Measurements from ENCODE around the gene CXCL17.

Gene CXCL17

DNA sequence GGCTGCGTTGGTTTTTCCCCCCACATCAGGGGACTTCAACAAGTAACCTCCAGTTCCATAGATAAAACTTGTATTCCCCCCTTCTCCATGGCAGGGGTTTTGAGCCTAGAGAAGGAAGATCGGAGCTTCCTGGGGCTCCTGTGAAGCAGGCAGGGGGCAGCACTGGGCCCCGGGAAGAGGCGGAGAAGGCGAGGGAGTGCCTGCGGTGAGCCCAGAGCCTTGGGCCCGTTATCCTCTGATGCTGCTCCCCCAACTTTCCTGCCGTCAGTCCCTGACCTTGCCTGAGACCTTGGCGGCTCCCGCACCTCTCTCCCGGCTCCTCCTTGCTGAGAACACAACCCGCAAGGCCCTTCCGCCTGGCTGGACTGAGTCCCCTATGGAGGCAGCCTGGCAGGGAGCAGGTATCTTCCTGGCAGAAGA, 18.0 kb downstream of the CXCL17 start:
- no peak for DNase-seq (ENCODE audit: low read depth in 3 of 3)

DNA sequence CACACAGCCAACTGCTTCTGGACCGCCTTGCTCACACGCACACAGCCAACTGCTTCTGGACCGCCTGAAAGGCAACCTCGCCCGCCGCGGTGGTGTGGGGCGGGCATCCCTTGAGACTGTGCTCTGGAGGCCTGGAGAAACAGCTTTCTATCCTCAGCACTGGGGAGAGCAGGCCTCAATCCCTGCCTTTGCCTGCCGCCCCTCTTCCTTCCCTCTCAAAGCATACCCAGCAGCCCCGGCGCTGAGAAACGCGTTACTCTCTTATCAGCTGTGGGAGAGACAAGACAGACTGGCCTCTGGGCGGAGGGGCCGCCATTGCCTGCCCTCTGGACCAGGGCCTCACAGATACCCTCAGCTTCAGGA, 18.4 kb downstream of the CXCL17 start:
- DNase-seq (ENCODE audit: low read depth in 3 of 3) = no peak

DNA sequence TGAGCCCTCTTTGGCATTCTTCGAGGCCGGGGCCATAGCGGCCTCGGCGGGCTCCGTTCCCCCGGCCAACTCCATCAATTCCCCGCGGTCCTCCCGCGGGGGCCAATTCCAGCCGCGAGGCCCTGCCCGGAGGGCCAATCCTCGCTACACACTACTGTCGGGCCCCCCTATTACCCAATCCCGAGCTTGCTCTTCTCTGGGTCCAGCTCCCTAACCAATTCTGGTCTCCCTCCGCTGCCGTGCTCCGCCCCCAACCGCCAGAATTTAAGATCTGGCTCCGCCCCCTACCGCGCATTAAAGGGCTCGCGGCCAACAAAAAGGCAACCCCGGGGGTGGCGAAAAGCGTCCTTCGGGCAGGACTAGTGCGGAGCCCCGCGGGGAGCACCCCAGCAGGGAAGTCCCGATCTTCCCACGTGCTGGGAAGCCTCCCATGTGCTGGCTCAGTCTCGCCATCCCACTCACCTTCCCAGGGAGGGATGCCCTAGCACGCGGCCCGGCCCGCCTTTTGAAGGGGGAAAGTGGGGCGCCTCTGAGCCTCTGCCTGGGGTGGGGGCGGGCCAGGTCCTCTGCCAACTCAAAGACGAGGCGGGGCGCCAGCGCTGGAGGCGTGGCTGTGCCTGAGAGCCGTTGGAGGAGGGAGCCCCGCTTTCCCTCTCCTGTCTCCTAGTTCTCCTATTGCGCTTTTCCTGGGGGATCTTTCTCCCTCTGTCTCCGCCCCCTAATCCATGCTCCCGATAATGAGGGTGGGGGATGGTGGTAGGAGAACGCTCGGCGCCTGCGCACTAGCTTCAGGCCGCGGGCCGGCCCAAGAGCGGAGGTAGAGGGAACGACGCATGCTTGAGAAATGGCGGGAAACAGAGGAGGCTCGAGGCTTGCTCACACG, 19.0 kb downstream of the CXCL17 start:
- DNase-seq (ENCODE audit: low read depth in 3 of 3) = peak; percentile 88 to 92 (median 89)

DNA sequence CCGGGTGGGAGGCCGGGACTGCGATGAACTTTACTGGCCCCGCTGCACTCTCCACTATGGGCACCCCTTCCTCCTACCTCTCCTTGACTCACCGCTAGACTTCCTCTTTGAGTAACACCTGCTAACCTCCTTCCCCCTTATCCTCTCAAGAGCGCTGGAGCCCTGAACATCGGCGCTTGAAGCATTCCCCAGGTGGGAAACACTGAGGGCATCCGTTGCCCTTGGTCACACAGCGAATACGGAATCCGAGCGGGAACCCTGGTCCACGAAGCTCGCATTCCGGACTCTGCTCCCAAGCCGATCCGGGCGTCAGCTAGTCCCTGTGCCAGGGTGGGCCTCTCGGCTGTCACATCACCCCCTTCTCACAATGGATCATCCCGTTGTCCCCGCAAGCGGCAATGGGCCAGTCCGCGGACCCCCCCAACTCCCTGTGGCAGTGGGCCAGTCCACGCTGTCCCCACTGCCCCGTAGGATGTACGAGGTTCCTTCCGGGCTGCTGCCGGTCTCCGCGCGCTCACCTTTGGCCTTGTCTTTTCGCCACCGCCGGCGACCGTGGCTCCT, 19.8 kb downstream of the CXCL17 start:
- DNase-seq (ENCODE audit: low read depth in 3 of 3) = peak; percentile 10 to 29 (median 24)

DNA sequence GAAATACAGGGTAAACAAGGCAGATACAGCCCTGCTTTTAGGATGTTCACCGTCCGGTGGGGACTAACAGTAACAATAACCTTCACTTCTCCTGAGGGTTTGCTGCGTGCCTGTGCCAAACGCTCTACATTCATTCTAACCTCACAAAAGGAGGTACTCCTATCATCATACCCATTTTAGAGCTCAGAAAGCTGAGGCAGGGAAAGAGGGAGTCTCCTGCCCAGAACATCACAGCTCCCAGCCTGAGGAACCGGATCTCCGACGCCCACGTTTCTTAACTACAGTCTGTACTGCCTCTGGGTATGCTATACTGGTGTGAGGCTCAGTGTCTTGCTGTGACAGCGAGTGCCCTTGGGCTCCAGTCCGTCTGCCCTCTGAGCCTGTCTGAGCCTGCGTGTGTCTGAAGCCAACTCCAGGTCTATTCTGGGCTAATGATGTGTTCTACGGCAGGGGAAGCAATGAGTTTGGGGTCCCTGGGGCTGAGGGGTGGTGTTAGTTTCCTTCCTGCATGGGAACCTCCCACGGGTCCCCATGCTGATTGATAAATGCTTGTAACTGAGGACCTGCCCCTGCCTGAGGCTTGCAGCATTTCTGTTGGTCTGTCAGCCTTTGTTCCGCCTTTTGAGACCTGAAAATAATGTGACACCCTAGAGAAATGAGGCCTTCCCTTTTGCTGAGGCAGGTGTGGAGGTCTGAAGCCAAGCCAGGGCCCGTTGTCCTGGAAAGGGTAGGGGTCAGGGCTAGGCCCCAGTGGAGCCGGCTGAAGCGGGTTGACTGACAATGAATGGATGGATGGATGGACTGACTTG, 20.4 kb downstream of the CXCL17 start:
- no peak for DNase-seq (ENCODE audit: low read depth in 3 of 3)

DNA sequence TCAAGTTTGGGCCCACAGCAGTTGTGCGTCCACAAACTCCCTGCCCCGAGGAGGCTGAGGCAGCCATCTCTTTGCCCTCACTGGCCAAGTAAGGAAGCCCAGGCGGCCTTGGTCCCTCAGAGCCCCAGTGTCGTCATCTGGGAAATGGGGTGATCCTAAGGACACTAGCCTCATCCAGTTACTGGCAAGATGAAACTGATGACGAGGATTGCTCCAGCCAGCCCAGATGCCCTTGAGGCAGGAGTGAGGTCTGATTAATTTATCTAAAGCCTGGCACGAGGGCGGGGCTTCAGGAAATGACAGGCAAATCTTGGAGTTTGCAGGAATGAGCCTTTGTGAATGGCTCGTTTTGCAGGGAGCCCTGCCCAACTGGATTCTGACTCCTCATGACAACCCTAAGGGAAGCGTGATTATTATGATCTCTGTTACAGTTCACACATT, 21.1 kb downstream of the CXCL17 start:
- DNase-seq (ENCODE audit: low read depth in 3 of 3) = no peak

DNA sequence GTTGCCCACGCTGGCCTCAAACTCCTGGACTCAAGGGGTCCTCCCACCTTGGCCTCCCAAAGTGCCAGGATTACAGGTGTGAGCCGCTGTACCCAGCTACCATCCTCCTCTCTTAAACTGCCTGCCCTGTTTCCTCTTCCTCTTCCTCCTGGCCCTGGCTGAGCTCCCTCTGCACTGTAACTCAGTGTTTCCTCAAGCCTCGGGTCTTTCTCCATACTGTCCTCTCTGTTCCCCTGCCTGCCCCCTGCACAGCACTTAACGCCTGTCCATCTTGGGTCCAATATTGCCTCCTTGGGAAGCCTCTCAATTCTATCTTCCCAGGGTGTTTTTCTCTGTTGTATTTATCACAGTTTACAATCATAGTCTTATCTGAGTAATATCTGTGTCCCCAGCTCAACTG, 21.6 kb downstream of the CXCL17 start:
- DNase-seq (ENCODE audit: low read depth in 3 of 3) = no peak

DNA sequence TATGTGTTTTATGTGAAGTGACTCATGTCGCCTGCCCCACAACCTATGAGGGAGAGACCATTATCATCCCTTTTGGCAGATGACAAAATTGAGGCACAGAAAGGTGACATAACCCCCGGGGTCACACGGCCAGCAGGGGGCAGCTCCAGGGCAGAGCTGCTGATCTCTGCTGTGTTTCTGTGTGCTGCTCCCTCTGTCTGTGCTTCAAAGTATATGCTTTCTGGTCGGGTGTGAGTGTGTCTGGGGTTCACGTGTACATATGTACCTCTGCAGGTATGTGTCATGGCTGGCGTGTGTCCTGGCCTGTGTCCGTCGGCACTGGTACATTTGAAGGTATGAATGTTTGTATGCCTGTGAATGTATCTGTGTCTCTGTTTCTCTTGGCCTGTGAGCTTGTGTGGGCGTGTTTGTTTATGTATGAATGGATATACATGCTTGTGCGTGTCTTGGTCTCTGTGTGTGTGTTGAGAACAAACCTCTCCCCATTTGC, 22.6 kb downstream of the CXCL17 start:
- peak; percentile 42 to 62 (median 62) for DNase-seq (ENCODE audit: low read depth in 3 of 3)

DNA sequence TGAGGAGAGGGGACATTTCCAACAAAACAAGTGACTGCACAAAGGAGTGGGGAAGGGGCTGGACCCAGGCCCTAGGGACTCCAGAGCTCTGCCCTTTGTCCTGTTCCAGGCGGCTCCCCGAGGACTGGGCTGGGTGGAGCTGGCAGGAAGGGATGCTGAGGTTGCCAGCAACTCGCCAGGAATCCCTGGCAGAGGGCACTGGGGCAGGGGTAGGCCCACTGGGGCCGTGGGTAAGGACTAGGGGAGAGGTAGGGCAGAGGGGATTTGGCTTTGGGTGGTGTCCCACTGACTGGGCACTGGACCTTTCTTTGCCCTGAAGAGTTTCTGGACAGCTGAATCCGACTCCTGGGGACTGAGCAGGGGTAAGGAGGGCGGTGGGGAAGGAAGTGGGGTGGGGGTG, 23.4 kb downstream of the CXCL17 start:
- DNase-seq (ENCODE audit: low read depth in 3 of 3) = no peak

DNA sequence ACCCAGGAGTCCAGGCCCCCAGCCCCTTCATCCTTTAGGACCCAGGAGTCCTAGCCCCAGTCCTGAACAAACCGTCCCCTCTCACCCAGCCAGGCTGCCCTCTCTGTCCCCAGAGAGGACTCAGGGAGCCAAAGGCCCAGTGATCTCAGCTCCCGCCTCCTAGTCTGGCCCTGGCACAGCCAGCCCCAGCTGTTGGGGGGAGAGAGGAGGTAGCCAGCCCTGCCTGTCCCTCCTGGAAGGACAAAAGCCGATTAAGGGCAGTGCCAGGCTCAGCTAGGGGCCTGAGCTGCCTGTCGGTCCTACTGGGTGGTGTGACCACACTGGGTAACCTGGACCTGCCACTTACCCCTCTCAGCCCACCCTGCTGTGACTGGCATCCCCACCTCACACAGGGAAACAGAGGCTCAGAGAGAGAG, 30.1 kb downstream of the CXCL17 start:
- DNase-seq (ENCODE audit: low read depth in 3 of 3) = no peak

DNA sequence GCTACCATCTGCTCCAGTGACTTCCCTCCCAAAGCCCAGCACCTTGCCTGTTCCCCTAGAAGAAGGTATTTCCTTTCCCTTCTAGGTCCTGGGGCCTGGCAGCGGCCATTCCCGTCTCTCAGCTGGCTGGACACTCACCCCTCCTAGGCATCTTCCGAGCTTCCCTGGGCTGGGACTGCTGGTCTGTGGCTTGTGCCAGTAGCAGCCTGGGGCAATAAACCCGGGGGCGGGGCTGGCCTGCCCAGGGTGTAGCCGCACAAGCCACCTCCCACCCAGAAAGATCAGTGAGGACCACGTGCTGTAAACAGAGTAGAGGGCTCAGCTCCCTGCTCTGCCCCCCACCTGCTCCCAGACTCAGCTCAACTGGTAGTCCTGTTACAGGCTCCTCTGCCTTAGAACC, 30.5 kb downstream of the CXCL17 start:
- no peak for DNase-seq (ENCODE audit: low read depth in 3 of 3)

DNA sequence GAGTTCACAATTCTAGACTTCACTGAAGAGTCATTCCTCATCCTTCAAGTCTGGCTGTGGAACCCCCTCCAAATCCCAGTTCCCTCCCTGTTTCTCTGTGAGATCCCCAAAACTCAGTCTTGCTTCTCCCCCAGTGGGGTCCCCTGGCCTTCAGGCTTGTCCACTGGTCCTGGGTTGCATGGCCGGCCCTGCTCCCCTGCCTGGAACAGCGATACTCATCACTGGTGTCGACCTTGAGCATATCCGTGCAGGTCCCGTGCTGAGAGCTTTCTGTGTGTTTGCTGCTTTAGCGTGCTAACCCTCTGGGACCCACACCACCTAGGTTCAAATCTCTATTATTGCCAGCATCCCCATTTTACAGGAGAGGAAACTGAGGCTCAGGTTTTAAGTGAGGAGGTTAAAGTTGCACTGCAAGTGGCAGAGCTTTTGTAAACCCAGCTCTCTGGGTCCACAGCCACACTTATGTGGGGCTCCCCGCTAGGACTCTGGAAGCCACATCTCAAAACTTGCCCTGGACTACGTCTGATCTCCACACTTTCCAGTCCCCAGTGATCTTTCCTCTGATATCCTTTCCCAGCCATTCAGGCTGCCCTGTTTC, 31.1 kb downstream of the CXCL17 start:
- no peak for DNase-seq (ENCODE audit: low read depth in 3 of 3)

DNA sequence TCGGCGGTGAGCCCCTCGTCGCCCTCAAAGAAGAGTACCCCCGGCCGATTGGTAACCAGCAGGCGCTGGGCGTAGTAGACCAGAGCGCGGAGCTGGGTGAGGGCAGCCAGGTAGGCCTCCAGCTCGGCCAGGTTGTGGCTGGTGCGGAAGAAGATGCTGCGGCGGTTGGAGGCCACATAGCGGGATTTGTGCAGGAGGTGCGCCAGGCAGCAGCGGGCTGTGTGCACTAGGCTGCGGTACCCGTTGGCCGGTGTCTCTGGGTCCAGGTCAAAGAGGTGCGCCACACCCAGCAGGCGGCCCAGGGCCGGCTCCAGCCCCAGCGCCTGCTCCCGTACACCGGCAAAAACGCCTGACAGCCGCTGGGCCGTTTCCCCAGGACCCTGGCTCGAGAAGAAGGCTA, 32.4 kb downstream of the CXCL17 start:
- no peak for DNase-seq (ENCODE audit: low read depth in 3 of 3)

DNA sequence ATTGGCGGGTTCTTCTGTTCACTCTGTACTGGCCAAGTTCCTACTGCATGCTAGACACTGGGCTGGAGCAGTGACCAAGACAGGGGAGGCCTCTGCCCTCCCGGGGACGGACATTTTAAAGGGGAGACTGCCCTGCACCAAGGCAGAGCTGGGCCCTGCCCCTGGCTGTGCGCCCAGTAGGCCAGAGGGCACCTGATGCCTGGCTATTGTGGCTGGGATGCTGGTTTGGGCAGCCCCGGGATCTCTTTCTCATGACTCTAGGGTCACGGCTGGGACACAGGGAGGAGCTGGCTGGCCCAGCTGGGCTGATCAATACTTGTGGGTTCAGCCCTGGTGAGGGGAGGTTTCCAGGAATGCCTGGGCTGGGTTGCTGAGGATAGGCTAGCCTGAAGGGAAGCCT, 33.3 kb downstream of the CXCL17 start:
- DNase-seq (ENCODE audit: low read depth in 3 of 3) = no peak

DNA sequence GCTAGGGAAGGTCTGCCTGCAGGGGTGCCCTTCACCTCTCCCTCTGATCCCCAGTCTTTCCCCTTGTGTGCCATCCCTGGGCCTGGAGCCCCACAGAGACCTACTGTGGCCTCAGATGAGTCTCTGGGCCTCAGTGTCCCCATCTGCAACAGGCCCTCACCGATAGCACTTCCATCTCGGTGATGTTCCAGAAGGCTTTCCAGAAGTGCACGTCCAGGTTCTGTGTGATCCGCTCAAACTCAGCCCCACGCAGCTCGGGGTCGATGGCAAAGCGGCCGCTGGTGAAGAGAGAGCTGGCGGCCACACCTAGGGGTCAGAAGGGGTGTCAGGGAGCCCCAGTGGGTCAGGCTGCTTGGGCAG, 35.0 kb downstream of the CXCL17 start:
- DNase-seq (ENCODE audit: low read depth in 3 of 3) = no peak

DNA sequence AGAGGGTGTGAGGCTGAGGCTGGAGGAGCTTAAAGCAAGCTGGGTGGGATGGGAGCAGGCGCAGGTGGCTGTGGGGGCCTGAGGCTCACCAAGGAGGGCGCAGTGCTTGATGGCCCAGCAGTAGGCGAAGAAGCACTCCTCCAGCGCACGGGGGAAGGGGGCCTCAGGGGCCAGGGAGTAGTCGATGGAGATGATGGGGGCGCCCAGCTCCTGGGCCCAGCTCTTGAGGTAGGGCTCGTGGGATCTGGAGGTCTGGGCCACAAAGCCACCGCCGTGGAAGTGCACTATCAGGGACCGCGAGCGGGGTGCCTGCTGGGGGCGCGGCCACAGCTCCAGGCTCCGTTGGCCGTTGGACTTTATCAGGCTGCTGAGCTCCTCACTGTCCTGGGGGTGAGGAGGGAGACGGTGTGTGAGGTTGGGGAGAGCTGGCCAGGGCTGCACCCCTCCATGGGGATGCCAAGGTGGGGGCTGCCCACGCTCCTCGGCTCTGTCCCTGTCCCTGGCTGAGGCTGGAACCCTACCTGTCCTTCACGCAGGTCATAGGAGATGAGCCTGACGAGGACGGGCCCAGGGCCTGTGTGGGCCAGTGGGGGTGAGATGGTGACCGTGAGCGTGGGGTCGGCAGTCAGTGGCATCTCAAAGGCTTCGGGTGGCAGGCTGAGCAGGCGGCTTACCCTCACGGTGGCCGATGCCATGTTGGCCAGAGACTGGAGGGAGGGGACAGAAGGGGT, 35.5 kb downstream of the CXCL17 start:
- DNase-seq (ENCODE audit: low read depth in 3 of 3) = no peak

DNA sequence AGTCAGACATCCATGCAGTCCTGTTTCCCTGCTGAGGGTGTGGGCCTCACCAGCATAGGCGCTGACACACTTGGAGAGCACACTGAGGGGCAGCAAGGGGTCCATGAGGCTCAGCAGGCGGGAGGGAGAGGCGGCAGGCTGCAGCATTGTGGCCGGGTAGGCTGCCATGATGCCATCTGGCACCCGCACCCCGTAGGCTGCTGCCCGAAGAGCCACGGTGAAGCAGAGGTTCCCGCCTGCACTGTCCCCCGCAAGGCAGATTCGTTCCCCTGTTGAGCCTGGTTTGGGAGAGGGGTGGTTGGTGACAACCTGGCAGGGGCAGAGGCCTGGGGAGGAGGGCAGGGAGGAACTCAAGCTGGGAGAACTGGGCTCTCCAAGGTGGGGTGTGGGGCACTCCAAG, 36.6 kb downstream of the CXCL17 start:
- no peak for DNase-seq (ENCODE audit: low read depth in 3 of 3)

DNA sequence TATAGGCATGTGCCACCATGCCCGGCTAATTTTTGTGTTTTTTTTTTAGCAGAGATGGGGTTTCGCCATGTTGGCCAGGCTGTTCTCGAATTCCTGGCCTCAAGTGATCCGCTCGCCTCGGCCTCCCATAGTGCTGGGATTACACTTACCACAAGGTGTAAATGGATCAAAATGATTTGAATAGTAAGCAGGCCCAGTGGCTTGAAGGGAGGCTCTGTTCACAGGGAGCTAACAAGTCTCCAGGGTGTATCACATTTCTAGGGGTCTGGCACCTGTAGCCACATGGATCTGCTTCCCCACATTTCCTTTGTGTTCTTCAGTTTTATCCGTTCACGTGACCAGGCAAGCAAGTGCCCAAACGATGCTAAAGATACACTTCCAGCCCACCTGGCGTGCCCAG, 39.2 kb downstream of the CXCL17 start:
- no peak for DNase-seq (ENCODE audit: low read depth in 3 of 3)

DNA sequence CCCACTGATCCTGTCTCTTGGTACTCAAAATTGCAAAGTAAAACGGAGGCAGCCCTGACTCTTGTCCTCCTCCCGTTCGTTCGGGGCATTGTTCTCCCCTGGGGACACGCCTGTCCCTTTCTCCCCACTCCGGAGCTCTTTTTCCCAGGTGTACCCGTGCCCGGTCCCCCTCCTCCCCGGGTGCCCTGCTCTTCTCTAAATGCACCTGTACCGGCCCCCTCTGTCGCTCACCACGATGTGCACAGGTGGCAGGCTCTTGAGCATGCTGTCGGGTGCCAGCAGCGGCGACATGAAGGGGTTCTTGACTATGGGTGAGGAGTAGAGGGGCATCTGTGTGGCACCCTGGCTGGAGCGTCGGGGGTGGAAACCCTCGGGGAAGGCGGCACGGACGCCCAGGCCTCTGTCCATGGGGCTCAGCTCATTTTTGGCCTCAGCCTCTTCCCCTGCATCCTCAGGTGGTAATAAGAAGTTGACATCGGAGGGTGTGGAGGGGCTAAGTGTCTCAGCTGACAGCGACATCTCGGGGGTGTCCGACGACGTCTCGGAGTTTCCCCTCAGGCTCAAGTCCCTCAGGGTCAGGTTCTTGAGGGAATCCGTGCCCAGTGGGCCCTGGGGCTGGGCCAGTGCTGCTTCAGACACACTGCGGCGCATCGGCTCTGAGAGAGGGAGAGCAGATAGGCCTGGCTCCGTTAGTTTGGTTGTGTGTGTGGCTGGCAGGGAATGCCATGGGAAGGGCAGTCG, 40.2 kb downstream of the CXCL17 start:
- DNase-seq (ENCODE audit: low read depth in 3 of 3) = no peak

DNA sequence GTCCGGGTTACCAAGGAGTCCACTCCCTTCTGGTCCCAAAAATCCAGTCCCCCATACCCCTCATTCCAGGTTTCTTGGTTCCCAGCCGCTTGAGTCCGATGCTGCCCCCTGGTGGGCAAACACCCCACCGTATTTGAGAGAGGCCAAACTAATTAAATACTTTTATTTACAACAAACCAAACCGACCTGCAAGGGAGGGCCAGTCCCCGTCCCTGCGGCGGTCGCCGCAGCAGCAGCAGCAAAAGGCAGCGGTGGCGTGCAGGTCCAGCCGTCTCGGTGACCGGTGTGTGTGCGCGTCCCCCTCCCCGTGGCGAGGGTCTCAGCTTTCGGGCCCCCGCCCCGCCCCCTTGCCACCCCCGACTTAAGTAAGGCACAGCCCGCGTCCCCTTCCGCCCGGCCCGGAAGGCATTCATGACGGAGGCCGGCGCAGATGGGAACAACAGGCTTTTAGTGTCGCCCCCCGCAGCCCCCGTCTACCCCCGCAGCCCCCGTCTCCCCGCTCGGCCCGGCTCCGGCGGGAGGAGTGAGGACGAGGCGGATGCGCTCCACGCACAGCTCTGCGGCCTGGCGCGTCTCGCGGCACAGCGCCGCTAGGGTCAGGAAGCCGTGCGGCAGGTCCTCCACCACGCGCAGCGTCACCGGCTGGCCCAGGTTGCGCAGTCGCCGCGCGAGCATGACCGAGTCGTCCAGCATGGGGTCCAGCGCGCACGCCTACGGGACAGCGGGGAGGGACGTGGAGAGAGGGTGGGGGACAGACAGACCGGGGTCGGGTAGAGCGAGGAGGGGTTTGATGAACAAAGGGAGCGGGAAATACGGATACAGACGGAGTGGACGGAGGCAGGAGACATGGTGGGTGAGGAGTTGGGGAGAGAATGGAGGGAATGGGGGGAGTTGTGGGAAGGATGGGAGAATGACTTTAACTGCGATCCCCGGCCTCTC, 41.1 kb downstream of the CXCL17 start:
- DNase-seq (ENCODE audit: low read depth in 3 of 3) = peak; percentile 59 to 68 (median 68)

Data from stimulated activated CD4-positive, alpha-beta T cell treated with anti-CD3 and anti-CD28 coated beads, TNF-alpha, amount 100 ng/mL, for 4 hours (primary cell).